IPS-18a (cell line): ENCODE data around the gene ZC3H7B.
"Not testable (repeated sequence)": the region's sequence is repeated elsewhere in the genome, so short reads cannot be mapped to it uniquely, and the experiment has no call there.

Experiments used
- H3K27ac ChIP-seq: one replicate; pipeline ENCODE4 v1.5.1; 2013; ENCODE audit warnings: low read length
- H3K27me3 ChIP-seq: one replicate; pipeline ENCODE4 v1.6.1; 2013; ENCODE audit warnings: mild to moderate bottlenecking, low read length; ENCODE audit not compliant: control insufficient read depth, insufficient read depth
- H3K36me3 ChIP-seq: one replicate; pipeline ENCODE4 v1.6.1; 2013; ENCODE audit warnings: low read depth, low read length; ENCODE audit not compliant: control insufficient read depth
- H3K4me1 ChIP-seq: one replicate; pipeline ENCODE4 v1.6.1; 2013; ENCODE audit warnings: low read depth, low read length; ENCODE audit not compliant: control insufficient read depth
- H3K4me3 ChIP-seq: one replicate; pipeline ENCODE4 v1.5.1; 2013; ENCODE audit warnings: low read length
- H3K9ac ChIP-seq: one replicate; pipeline ENCODE4 v1.6.1; 2013; ENCODE audit warnings: mild to moderate bottlenecking, low read length, moderate library complexity
- H3K9me3 ChIP-seq: one replicate; pipeline ENCODE4 v1.6.1; 2013; ENCODE audit warnings: low read depth, low read length; ENCODE audit not compliant: control insufficient read depth

Gene ZC3H7B

DNA sequence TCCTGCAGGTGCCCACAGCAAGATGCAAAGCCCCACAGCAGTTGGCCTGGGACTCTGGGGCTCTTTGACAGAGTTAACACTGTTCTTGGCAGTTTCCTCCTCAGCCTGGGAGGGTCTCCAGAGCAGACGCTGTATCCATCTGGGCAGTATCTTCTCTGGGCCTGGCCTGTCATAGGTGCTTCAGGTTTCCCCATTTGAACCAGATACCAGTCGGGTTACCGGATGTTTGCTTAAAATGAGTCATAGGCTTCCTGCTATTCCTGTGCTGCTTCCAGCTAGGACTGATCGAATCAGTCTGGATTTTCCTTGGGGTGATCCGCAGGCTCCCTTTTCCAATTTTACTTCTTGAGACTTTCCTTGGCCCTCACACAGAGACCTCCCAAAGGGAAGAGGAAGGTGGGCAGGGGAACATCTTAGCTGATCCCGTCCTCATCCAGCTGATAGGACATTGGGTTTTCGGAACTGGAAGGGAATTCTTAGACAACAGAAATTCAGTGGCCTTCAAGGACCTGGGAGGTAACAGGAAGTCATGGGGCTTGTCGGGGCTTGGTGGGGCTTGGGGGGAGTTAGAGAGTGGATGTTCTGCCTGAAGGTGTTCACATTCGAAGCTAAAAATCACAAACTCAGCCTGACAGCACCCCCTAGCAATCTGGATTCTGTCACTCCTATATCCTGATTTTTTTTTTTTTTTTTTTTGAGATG lies 12.9 kb upstream of the ZC3H7B start:
- Histone ChIP-seq H3K4me3 (no peak overlapping the region), H3K4me1 (peaks cover 22% of the 10 kb centered on the region), H3K9ac (no peak overlapping the region)

DNA sequence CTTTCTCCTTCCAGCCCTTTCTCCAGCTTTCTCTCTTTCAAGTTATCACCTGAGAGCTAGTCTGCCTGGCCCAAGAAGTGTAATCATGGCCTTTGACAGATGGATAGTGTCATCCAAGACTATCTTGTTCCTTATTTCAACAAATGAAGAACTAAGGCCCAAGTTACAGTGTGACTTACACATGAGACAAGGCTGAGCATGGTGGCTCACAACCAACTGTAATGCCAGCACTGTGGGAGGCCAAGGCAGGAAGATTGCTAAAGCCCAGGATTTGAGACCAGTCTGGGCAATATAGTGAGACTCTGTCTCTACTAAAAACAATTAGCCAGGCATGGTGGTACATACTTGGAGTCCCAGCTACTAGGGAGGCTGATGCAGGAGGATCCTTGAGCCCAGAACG lies 11.7 kb upstream of the ZC3H7B start:
- peaks cover 22% of the 10 kb centered on the region for H3K4me1 ChIP-seq
- no peak overlapping the region for H3K4me3 ChIP-seq
- no peak overlapping the region for H3K9ac ChIP-seq
- peaks cover 1% of the 10 kb centered on the region for H3K36me3 ChIP-seq
- no peaks in the 10 kb centered on the region for H3K27me3 ChIP-seq
- no peaks in the 10 kb centered on the region for H3K9me3 ChIP-seq
- no peak overlapping the region for H3K27ac ChIP-seq

More for the DNA sequence above, 12.9 kb upstream of the ZC3H7B start:
- Histone ChIP-seq H3K27me3 (no peaks in the 10 kb centered on the region), H3K9me3 (no peaks in the 10 kb centered on the region), H3K36me3 (peaks cover 9% of the 10 kb centered on the region), H3K27ac (no peak overlapping the region)

DNA sequence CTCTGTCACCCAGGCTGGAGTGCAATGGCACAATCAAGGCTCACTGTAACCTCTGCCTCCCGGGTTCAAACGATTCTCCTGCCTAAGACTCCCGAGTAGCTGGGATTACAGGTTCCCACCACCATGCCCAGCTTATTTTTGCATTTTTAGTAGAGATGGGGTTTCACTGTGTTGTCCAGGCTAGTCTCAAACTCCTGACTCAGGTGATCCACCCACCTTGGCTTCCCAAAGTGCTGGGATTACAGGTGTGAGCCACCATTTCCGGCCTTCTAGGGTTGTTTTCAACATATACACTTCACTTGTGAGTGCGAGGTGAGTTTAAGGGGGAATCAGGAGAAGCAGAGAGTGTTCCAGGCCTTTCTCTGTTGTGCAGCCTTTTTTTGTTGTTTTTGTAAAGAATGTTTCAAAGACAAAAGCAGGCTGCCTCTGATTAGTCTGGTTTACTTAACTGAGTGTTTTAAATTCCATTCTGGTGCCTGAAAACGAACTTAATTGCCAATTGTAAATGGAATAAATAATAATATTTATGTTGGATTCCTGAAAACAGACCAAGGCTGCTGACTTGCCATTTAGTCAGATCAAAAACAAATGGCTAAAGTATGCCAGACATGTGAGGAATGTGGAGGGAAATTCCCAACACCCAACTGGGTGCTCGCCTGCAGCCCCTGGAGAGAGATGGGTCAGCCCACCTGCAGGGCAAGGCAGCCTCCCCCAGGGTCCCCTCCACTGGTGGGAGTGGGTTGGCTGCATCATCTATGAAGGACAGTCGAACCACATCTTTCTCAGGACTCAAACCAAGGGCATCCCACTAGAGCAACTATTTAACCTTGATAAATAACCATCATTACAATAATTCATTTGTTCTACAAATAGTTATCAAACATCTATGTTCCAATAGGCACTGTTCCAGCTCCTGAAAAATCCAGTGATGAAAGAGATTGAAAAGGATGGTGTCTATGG lies 10.8 kb upstream of the ZC3H7B start:
- H3K27ac ChIP-seq, result peak overlapping the region; percentile 46
- H3K4me1 ChIP-seq, result peaks cover 22% of the 10 kb centered on the region
- H3K36me3 ChIP-seq, result no peaks in the 10 kb centered on the region
- no peaks in the 10 kb centered on the region for H3K9me3 ChIP-seq
- H3K4me3 ChIP-seq, result no peak overlapping the region
- peak overlapping the region; percentile 52 for H3K9ac ChIP-seq
- no peaks in the 10 kb centered on the region for H3K27me3 ChIP-seq

DNA sequence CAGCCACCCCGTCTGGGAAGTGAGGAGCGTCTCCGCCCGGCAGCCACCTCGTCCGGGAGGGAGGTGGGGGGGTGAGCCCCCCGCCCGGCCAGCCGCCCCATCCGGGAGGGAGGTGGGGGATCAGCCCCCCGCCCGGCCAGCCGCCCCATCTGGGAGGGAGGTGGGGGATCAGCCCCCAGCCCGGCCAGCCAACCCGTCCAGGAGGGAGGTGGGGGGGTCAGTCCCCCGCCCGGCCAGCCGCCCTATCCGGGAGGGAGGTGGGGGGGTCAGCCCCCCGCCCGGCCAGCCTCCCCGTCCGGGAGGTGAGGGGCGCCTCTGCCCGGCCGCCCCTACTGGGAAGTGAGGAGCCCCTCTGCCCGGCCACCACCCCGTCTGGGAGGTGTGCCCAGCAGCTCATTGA lies 6.5 kb upstream of the ZC3H7B start:
- not testable (repeated sequence) for H3K36me3 ChIP-seq, H3K4me3 ChIP-seq, H3K9me3 ChIP-seq, H3K27me3 ChIP-seq, H3K4me1 ChIP-seq, H3K27ac ChIP-seq, H3K9ac ChIP-seq

DNA sequence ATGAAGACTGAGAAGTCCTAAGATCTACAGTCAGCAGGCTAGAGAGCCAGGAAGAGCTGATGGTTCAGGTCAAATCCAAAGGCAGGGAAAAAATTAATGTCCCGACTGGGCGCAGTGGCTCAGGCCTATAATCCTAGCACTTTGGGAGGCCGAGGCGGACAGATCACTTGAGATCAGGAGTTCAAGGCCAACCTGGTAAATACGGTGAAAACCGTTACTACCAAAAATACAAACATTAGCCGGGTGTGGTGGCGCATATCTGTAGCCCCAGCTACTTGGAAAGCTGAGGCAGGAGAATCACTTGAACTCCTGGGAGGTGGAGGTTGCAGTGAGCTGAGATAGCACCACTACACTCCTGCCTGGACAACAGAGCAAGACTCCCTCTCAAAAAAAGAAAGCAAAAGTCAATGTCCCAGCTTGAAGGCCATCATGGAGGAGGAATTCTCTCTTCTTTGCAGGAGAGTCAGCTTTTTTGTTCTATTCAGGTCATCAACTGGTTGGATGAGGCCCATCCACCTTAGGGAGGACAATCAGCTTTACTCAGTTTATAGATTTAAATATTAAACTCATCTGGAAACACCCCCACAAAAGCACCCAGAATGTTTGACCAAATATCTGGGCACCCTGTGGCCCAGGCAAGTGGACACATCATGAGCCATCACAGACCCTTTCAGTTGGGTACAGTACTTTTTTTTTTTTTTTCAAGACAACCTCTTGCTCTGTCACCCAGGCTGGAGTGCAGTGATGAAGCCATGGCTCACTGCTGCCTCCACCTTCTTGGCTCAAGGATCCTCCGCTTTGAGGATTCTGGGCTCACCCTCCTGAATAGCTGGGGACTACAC lies 4.3 kb upstream of the ZC3H7B start:
- Histone ChIP-seq H3K27me3 (no peaks in the 10 kb centered on the region), H3K27ac (no peak overlapping the region), H3K36me3 (no peaks in the 10 kb centered on the region), H3K9me3 (no peaks in the 10 kb centered on the region), H3K4me1 (peaks cover 5% of the 10 kb centered on the region), H3K4me3 (no peak overlapping the region), H3K9ac (no peak overlapping the region)

DNA sequence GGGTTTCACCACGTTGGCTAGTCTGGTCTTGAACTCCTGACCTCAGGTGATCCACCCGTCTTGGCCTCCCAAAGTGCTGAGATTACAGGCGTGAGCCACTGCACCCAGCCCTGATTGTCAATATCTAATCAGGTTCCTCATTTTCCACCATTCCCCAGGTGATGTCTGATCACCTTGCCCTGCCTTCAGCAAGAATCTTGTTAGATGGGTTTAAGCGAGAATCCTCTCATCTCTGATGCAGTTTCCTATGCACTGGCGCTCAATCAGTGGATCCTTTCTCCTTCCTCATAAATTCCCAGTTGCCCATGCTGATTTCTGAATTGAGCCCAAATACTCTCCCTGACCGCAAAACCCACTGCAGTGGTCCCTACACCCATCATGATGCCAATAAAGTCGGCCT lies 664 bp upstream of the ZC3H7B start:
- Histone ChIP-seq H3K9me3 (no peaks in the 10 kb centered on the region), H3K36me3 (no peaks in the 10 kb centered on the region), H3K27me3 (no peaks in the 10 kb centered on the region), H3K9ac (peak overlapping the region; percentile 44), H3K4me3 (peak overlapping the region; percentile 79), H3K4me1 (peaks cover 14% of the 10 kb centered on the region), H3K27ac (no peak overlapping the region)

DNA sequence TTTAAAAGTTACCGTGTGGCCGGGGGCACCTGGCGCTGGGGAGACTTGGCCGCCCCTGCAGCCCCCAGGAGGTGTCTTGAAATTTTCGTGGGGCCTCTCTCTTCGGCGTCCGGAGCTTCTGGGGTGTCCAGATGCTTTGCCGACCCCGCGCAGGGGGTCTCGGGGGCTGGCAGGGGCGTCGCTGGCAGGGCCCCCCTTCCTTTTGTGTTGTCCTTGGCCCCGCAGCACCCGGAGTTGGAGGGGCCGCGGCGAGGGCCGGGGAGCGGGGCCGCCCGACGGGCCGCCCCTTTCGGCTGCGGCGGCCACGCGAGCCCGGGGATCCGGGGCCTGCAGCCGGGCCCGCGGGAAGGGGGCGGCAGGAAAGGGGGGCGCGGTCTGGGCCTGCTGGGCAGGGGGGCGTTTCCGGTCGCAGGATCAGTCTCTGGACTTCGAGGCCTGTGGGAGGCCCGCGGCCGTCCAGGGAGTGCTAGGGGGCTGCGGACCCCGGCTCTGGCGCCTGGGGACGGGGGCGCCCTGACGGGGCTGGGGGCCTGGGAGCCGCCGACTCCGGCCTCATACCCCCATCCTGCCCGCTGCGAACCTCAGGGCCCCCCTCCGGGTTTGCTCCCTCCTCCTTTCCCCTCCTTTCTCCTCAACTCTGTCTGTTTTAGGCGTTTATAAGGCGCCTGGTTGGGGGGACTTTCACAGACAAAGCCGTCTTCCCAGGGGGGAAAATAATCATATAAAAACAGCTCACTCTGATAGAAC lies 869 bp downstream of the ZC3H7B start:
- peak overlapping the region; percentile 79 for H3K4me3 ChIP-seq
- H3K9me3 ChIP-seq, result no peaks in the 10 kb centered on the region
- no peaks in the 10 kb centered on the region for H3K27me3 ChIP-seq
- no peak overlapping the region for H3K27ac ChIP-seq
- H3K4me1 ChIP-seq, result peaks cover 14% of the 10 kb centered on the region
- peak overlapping the region; percentile 87 for H3K9ac ChIP-seq
- no peaks in the 10 kb centered on the region for H3K36me3 ChIP-seq

DNA sequence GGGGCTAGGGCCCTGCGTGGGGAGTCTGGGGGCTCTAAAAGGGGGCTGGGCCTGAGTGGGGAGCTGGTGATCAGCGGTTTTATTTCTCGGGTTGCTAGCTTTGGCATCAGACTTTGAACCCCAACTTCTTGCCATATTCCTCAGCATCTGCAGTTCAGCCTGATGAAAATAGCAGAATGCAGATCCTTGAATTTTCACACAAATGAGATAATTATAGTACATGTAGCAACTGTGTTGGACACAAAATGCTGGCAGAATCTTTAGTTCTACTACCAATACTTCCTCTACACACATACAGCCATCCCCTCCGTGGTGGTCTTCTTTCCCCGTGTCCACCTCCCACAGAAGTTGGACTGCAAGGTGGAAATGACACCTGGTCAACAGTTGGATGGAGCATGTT lies 1.5 kb downstream of the ZC3H7B start:
- peaks cover 14% of the 10 kb centered on the region for H3K4me1 ChIP-seq
- peak overlapping the region; percentile 87 for H3K9ac ChIP-seq

DNA sequence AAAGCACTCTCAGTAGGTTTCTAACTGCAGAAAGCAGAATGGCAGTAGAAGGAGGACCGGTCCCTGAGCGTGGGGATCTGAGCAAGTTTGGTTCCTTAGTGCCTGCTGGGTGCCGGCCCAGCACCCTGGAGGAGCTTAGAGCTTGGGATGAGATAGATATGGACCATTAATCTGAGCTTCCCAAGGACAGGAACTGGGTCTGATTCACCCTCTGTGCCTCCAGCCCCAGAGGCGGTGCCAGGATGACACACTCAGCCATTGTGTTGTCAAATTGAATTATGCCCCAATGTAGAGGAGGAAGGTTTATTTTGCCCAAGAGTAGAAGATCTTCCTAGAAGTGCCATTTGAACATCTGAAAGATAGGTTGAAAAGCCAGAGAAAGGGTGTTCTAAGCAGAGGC lies 4.3 kb downstream of the ZC3H7B start:
- Histone ChIP-seq H3K27ac (no peak overlapping the region), H3K36me3 (peaks cover 3% of the 10 kb centered on the region), H3K9me3 (no peaks in the 10 kb centered on the region), H3K9ac (no peak overlapping the region), H3K4me3 (no peak overlapping the region), H3K4me1 (peaks cover 13% of the 10 kb centered on the region), H3K27me3 (no peaks in the 10 kb centered on the region)

More for the DNA sequence above, 1.5 kb downstream of the ZC3H7B start:
- Histone ChIP-seq H3K36me3 (no peaks in the 10 kb centered on the region), H3K4me3 (peak overlapping the region; percentile 79), H3K9me3 (no peaks in the 10 kb centered on the region), H3K27ac (no peak overlapping the region), H3K27me3 (no peaks in the 10 kb centered on the region)

DNA sequence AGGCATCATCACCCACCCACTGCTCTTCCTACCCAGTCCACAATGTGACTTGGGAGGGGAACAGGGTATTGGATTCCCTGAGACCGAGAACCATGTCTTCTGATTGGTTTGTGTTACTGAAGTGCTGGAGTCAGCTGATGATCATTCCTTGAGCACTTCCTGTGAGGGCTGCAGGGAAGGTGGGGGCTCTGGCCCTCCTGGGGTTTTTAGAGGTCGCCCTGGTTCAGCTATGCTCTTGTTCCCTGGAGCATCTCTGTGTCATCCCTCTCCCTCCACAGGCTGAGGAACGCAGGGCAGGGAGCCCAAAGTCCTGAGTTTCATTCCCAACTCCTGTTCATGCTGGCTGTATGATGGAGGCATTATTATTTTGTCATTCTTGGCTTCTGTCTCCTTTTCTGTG lies 6.7 kb downstream of the ZC3H7B start:
- Histone ChIP-seq H3K27me3 (no peaks in the 10 kb centered on the region), H3K4me1 (peaks cover 10% of the 10 kb centered on the region), H3K4me3 (no peak overlapping the region), H3K27ac (no peak overlapping the region), H3K36me3 (peaks cover 3% of the 10 kb centered on the region), H3K9ac (no peak overlapping the region), H3K9me3 (no peaks in the 10 kb centered on the region)

DNA sequence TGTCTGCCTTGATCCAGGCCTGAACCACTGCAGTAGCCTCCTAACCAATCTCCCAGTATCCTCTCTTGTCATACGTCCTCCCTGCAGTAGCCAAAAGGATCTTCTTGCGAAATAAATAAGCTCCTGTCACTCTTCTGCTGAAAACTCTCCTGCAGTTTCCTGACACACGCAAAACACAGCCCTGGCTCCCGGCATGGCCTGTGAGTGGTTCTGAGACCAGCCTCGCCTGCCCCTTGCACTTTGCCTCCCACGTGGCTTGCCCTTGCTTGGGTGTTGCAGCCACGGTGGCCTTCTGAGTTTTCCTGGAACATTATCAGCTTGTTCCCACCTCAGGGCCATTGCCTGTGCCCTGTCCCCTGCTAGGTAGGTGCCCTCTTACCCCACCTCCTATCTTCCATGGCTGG lies 7.2 kb downstream of the ZC3H7B start:
- Histone ChIP-seq H3K4me1 (peaks cover 6% of the 10 kb centered on the region), H3K27me3 (no peaks in the 10 kb centered on the region), H3K4me3 (no peak overlapping the region), H3K9ac (no peak overlapping the region), H3K9me3 (no peaks in the 10 kb centered on the region), H3K36me3 (peaks cover 3% of the 10 kb centered on the region), H3K27ac (no peak overlapping the region)
